Spinal cord (tissue), 10 donors: ENCODE results near the gene PML. TPM values are rescaled to one million over a fixed set of nuclear protein-coding genes. Genes with fewer than 3 reads are reported as not detected.
A peak's percentile ranks its signal among the peaks of the same experiment; 100 is the strongest.

Source experiments
- DNase-seq, 6 donors: peaks; one replicate each; pipeline versions ENCODE4 v3.0.0 to v3.0.0-alpha.2; 2013 to 2015; ENCODE audit warnings: low spot score in 6 of 6, low read depth in 4 of 6
- H3K27ac ChIP-seq: one replicate; pipeline ENCODE4 v1.5.1; 2013; ENCODE audit warnings: low read depth, low read length, control low read depth
- H3K27me3 ChIP-seq: one replicate; pipeline ENCODE4 v1.6.1; 2013; ENCODE audit warnings: low read length; ENCODE audit not compliant: control insufficient read depth, insufficient read depth
- H3K36me3 ChIP-seq: one replicate; pipeline ENCODE4 v1.6.1; 2013; ENCODE audit warnings: low read length; ENCODE audit not compliant: control insufficient read depth, insufficient read depth
- H3K4me1 ChIP-seq: one replicate; pipeline ENCODE4 v1.6.1; 2013; ENCODE audit warnings: low read length; ENCODE audit not compliant: control insufficient read depth, insufficient read depth
- H3K4me3 ChIP-seq: one replicate; pipeline ENCODE4 v1.5.1; 2013; ENCODE audit warnings: low read depth, low read length, control low read depth
- H3K9me3 ChIP-seq: one replicate; pipeline ENCODE4 v1.6.1; 2013; ENCODE audit warnings: low read length; ENCODE audit not compliant: control insufficient read depth, insufficient read depth
- WGBS: methylation state at CpG from one replicate; pipeline ENCODE4 v1.1.5; 2013; ENCODE audit warnings: missing lambda C conversion rate; ENCODE audit not compliant: insufficient coverage; 5-methylcytosine and 5-hydroxymethylcytosine counted together
- long read RNA-seq, 4 donors: transcript quantifications; one replicate each; lab custom pipeline, GENCODE V29; 2026
- polyA plus RNA-seq, 2 donors: library from polyadenylated mRNA; unstranded; fragments of 120-200 nt; gene quantifications; one replicate each; pipeline ENCODE4 v1.2.1, GENCODE V29; 2013; ENCODE audit not compliant: insufficient read length in 2 of 2
- total RNA-seq, 2 donors: library from RNA; depleted of rRNA in 1 of 2; stranded (reverse); fragments of 120-200 nt in 1 of 2; fragments of >200 nt in 1 of 2; gene quantifications; one replicate each; pipeline versions ENCODE4 v1.2.3 to v1.2.4, GENCODE V29; 2013 to 2014
- donor health status: healthy.

PML gene
- total RNA-seq (10 to 100 TPM; 13.5 to 14.6 TPM), polyA plus RNA-seq (10 to 100 TPM; 25.4 to 29.4 TPM)
- long read RNA-seq, donor 1, full-length matches to known transcripts = 6 of 6 reads
- long read RNA-seq, donor 1, partial matches to known transcripts = 0 of 6 reads
- long read RNA-seq, donor 1, other reads (novel, unspliced or antisense) = 0 of 6 reads
- long read RNA-seq, donor 2, partial matches to known transcripts = 0 of 1 reads
- long read RNA-seq, donor 2, other reads (novel, unspliced or antisense) = 0 of 1 reads
- long read RNA-seq, donor 3, full-length matches to known transcripts = 1 of 1 reads
- long read RNA-seq, donor 3, partial matches to known transcripts = 0 of 1 reads
- long read RNA-seq, donor 3, other reads (novel, unspliced or antisense) = 0 of 1 reads
- long read RNA-seq, donor 4, full-length matches to known transcripts = 2 of 7 reads
- long read RNA-seq, donor 4, partial matches to known transcripts = 5 of 7 reads
- long read RNA-seq, donor 4, other reads (novel, unspliced or antisense) = 0 of 7 reads

DNA sequence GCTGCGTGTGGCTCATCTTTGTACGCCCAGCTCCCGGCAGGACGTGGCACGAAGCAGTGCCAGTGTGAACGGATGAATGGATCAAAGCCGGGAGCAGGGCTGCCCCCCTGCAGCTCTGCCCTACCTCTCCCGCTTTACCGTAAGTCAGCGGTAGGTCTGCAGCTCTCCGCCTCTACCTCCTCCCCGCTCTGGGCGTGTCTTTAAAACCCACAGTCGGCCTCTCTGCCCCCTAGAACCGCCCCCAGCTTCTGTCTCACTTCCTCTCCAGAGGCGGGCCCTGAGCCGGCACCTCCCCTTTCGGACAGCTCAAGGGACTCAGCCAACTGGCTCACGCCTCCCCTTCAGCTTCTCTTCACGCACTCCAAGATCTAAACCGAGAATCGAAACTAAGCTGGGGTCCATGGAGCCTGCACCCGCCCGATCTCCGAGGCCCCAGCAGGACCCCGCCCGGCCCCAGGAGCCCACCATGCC lies at the start of gene PML:
Gene PML (plus strand): TSS at position 304 of the 471 bp plus-strand sequence. CDS start 97 bp downstream, at position 401.
- DNase-seq = peak; percentile 82 to 98 (median 89)
- Histone ChIP-seq H3K27me3 (no peaks in the 10 kb centered on the region), H3K36me3 (peaks cover 9% of the 10 kb centered on the region), H3K9me3 (no peaks in the 10 kb centered on the region), H3K4me3 (peak within 1 kb of the TSS; percentile 83), H3K27ac (peak within 1 kb of the TSS; percentile 90), H3K4me1 (peaks cover 51% of the 10 kb centered on the region)
- WGBS = under 1% methylated on average over 25 of the region's 27 CpGs

DNA sequence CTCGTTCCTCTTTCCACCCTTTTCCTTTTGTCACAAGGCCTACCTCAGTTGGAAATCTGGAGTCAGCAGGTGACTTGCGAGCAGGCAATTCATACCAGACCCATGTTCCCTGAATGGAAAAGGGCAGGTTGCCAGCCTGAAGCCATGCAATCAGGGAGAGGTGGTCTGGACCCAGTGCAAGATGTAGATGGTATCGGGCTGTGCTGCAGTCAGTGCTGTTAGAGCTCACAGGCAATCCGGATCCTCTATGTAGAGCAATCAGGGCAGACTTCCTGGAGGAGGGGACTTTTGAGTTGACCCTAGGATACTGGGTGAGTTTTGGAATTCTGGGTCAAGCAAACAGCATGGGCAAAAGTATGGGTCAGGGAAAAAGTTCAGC lies 49.4 kb upstream of the PML start:
- H3K27me3 ChIP-seq = no peaks in the 10 kb centered on the region
- no peak overlapping the region for H3K4me3 ChIP-seq
- peaks cover 15% of the 10 kb centered on the region for H3K4me1 ChIP-seq
- 88% methylated on average over 3 of the region's 4 CpGs for WGBS
- no peak overlapping the region for H3K27ac ChIP-seq
- H3K9me3 ChIP-seq = no peaks in the 10 kb centered on the region
- peaks cover 12% of the 10 kb centered on the region for H3K36me3 ChIP-seq
- DNase-seq = no peak

GRCh38 chr15:73946046-73946721 lies 48.3 kb upstream of the PML start:
- no peak overlapping the region for H3K27ac ChIP-seq
- H3K9me3 ChIP-seq = no peaks in the 10 kb centered on the region
- DNase-seq = no peak
- no peak overlapping the region for H3K4me3 ChIP-seq
- H3K36me3 ChIP-seq = peaks cover 12% of the 10 kb centered on the region
- peaks cover 15% of the 10 kb centered on the region for H3K4me1 ChIP-seq
- 80% methylated on average over 14 of the region's 17 CpGs for WGBS
- no peaks in the 10 kb centered on the region for H3K27me3 ChIP-seq

- Histone ChIP-seq H3K4me3 (no peak overlapping the region), H3K27ac (no peak overlapping the region), H3K27me3 (no peaks in the 10 kb centered on the region), H3K9me3 (no peaks in the 10 kb centered on the region), H3K36me3 (peaks cover 15% of the 10 kb centered on the region), H3K4me1 (peaks cover 20% of the 10 kb centered on the region)
- no peak for DNase-seq
- 98% methylated on average over 9 of the region's 9 CpGs for WGBS
Observed at GRCh38 chr15:73946795-73947370, 47.6 kb upstream of the PML start.

GRCh38 chr15:73947651-73948050 lies 46.9 kb upstream of the PML start:
- Histone ChIP-seq H3K36me3 (peaks cover 23% of the 10 kb centered on the region), H3K4me3 (no peak overlapping the region), H3K4me1 (peaks cover 27% of the 10 kb centered on the region), H3K27me3 (no peaks in the 10 kb centered on the region), H3K27ac (no peak overlapping the region), H3K9me3 (no peaks in the 10 kb centered on the region)
- 91% methylated on average over 8 of the region's 9 CpGs for WGBS
- no peak for DNase-seq

DNA sequence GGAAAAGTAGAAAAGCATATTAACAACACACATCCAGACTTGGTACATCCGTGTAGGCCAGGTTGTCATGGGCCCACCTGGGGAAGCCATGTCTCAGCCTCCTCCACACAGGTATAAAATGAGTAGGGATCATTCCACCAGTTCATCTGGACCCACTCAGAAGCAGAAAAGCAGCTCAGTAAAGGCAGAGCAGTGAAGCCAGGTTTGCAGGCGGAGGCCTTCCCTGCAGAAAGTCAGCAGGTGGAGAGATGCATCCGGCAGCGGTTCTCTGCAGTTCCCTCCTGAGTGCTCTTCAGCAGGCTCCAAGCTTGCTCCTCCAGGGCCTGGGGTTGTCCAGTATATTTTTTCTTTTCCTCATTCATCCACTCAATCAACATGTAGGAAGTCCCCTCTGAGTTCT lies 46.1 kb upstream of the PML start:
- H3K4me1 ChIP-seq = peaks cover 28% of the 10 kb centered on the region
- H3K9me3 ChIP-seq = no peaks in the 10 kb centered on the region
- peaks cover 25% of the 10 kb centered on the region for H3K36me3 ChIP-seq
- 89% methylated on average over 4 of the region's 4 CpGs for WGBS
- DNase-seq = no peak
- no peak overlapping the region for H3K4me3 ChIP-seq
- H3K27ac ChIP-seq = no peak overlapping the region
- H3K27me3 ChIP-seq = no peaks in the 10 kb centered on the region

DNA sequence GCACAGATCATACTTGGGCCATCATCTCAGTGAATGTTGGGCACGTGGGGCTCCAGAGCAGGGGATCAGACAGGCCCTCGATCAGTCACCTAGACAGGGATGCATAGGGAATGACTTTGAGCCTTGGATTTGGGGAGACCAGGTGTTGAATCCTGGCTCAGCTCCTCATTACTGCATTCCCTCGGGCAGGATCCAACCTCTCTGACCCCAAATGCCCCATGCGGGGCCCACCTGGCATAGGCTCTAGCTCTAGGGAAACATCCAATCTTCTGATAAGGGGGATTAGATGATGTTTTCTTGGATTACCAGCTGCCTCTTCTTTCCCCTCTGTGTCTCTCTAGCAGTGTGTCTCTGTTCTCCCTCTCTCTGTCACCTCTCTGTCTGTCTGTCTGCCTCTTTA lies 45.5 kb upstream of the PML start:
- no peak for DNase-seq
- peaks cover 25% of the 10 kb centered on the region for H3K36me3 ChIP-seq
- no peaks in the 10 kb centered on the region for H3K27me3 ChIP-seq
- no peak overlapping the region for H3K4me3 ChIP-seq
- H3K9me3 ChIP-seq = no peaks in the 10 kb centered on the region
- 86% methylated on average over 2 of the region's 4 CpGs for WGBS
- H3K27ac ChIP-seq = no peak overlapping the region
- H3K4me1 ChIP-seq = peaks cover 28% of the 10 kb centered on the region

- whole genome bisulfite sequencing = 94% methylated on average over 10 of the region's 10 CpGs
- Histone ChIP-seq H3K4me1 (peaks cover 25% of the 10 kb centered on the region), H3K9me3 (no peaks in the 10 kb centered on the region), H3K27me3 (no peaks in the 10 kb centered on the region), H3K4me3 (no peak overlapping the region), H3K27ac (no peak overlapping the region), H3K36me3 (peaks cover 25% of the 10 kb centered on the region)
- DNase-seq = no peak
Observed at GRCh38 chr15:73949496-73949895, 45.0 kb upstream of the PML start.

- no peak overlapping the region for H3K4me3 ChIP-seq
Observed at GRCh38 chr15:73950479-73950830, 44.1 kb upstream of the PML start.

More at GRCh38 chr15:73950479-73950830, 44.1 kb upstream of the PML start:
- H3K27ac ChIP-seq = peak overlapping the region; percentile 90
- H3K9me3 ChIP-seq = no peaks in the 10 kb centered on the region
- no peaks in the 10 kb centered on the region for H3K27me3 ChIP-seq
- H3K36me3 ChIP-seq = peaks cover 25% of the 10 kb centered on the region
- DNase-seq = no peak
- H3K4me1 ChIP-seq = peaks cover 24% of the 10 kb centered on the region
